IMR-90 (cell line): ENCODE results near the gene CLEC4A. TPM values are rescaled to one million over a fixed set of nuclear protein-coding genes. Genes with fewer than 3 reads are reported as not detected.

Experiments used
- ATAC-seq: fragments of 200-7000 bp; cut with Tn5 transposase; 2 replicates; pipeline ENCODE4 v1.9.1; 2020; ENCODE audit warnings: low read depth, mild to moderate bottlenecking, moderate library complexity
- BruUV-seq: library from RNA; stranded (reverse); fragments of 400-500 nt; replicated peaks from 2 replicates; lab custom pipeline; 2021; lab: Mats Ljungman, UMichigan
- CTCF ChIA-PET: fragments of 300-600 bp; formaldehyde crosslinking; extraction: SDS; loops from one replicate; lab custom pipeline; 2021; ENCODE audit warnings: antibody characterized with exemption; lab: Yijun Ruan, JAX
- POLR2A ChIA-PET: fragments of 300-600 bp; sonication (Branson Sonifier 250); formaldehyde crosslinking; loops from one replicate; lab custom pipeline; 2022; ENCODE audit warnings: antibody characterized with exemption; ENCODE audit not compliant: unreplicated experiment; lab: Charles Lee
- DNase-seq: peaks from one replicate; pipeline ENCODE4 v3.0.0; 2013
- H2AFZ ChIP-seq: replicated peaks from 2 replicates; pipeline ENCODE3; 2013; ENCODE audit warnings: low read length, mild to moderate bottlenecking; ENCODE audit not compliant: poor library complexity
- H2AK5ac ChIP-seq: 2 replicates; pipeline ENCODE4 v1.6.1; 2013; ENCODE audit warnings: low read depth, low read length, inconsistent platforms
- H2AK9ac ChIP-seq: replicated peaks from 2 replicates; pipeline ENCODE3; 2013; ENCODE audit warnings: mild to moderate bottlenecking, low read depth, low read length, moderate library complexity; ENCODE audit not compliant: poor library complexity
- H2BK120ac ChIP-seq: 2 replicates; pipeline ENCODE4 v1.6.1; 2013; ENCODE audit warnings: low read depth, low read length, inconsistent platforms
- H2BK15ac ChIP-seq: 3 replicates; pipeline ENCODE4 v1.6.1; 2013; ENCODE audit warnings: low read depth, low read length, inconsistent platforms
- H2BK20ac ChIP-seq: 2 replicates; pipeline ENCODE4 v1.6.1; 2013; ENCODE audit warnings: low read depth, mild to moderate bottlenecking, inconsistent platforms, low read length, moderate library complexity
- H2BK5ac ChIP-seq: 2 replicates; pipeline ENCODE4 v1.6.1; 2013; ENCODE audit warnings: mild to moderate bottlenecking, low read depth, low read length, inconsistent platforms; ENCODE audit not compliant: poor library complexity, severe bottlenecking
- H3K14ac ChIP-seq: replicated peaks from 2 replicates; pipeline ENCODE4 v1.6.1; 2013; ENCODE audit warnings: low read depth, low read length, inconsistent platforms
- H3K18ac ChIP-seq: 2 replicates; pipeline ENCODE4 v1.6.1; 2013; ENCODE audit warnings: low read depth, low read length, control low read depth
- H3K23ac ChIP-seq: 2 replicates; pipeline ENCODE4 v1.6.1; 2013; ENCODE audit warnings: low read depth, low read length, inconsistent platforms
- H3K27ac ChIP-seq: 2 replicates; pipeline ENCODE4 v1.5.1; 2013; ENCODE audit warnings: mild to moderate bottlenecking, control low read depth, low read length; ENCODE audit not compliant: insufficient read depth
- H3K27me3 ChIP-seq: 2 replicates; pipeline ENCODE4 v1.6.1; 2013; ENCODE audit warnings: low read length; ENCODE audit not compliant: control insufficient read depth, insufficient read depth
- H3K36me3 ChIP-seq: 2 replicates; pipeline ENCODE4 v1.6.1; 2013; ENCODE audit warnings: low read length, mixed read lengths; ENCODE audit not compliant: control insufficient read depth, insufficient read depth
- H3K4ac ChIP-seq: 2 replicates; pipeline ENCODE4 v1.6.1; 2013; ENCODE audit warnings: low read depth, low read length, inconsistent platforms
- H3K4me1 ChIP-seq: 2 replicates; pipeline ENCODE4 v1.6.1; 2013; ENCODE audit warnings: low read length, mixed read lengths; ENCODE audit not compliant: control insufficient read depth, insufficient read depth
- H3K4me2 ChIP-seq: 2 replicates; pipeline ENCODE4 v1.6.1; 2013; ENCODE audit warnings: low read depth, mild to moderate bottlenecking, control low read depth, low read length, moderate library complexity
- H3K4me3 ChIP-seq: 2 replicates; pipeline ENCODE4 v1.5.1; 2013; ENCODE audit warnings: low read depth, mild to moderate bottlenecking, control low read depth, low read length, moderate library complexity; ENCODE audit not compliant: insufficient read depth
- H3K56ac ChIP-seq: 2 replicates; pipeline ENCODE4 v1.6.1; 2013; ENCODE audit warnings: low read length, inconsistent platforms; ENCODE audit not compliant: insufficient read depth; ENCODE audit errors: extremely low read depth
- H3K79me1 ChIP-seq, 2 experiments: 2 replicates each; pipeline ENCODE4 v1.6.1; 2013; ENCODE audit warnings: low read length in 2 of 2, inconsistent platforms in 1 of 2, low read depth in 1 of 2
- H3K9ac ChIP-seq: 2 replicates; pipeline ENCODE4 v1.6.1; 2013; ENCODE audit warnings: low read depth, low read length, control low read depth
- H3K9me1 ChIP-seq: 2 replicates; pipeline ENCODE4 v1.6.1; 2013; ENCODE audit warnings: low read length, inconsistent platforms; ENCODE audit not compliant: insufficient read depth
- H3K9me3 ChIP-seq: 2 replicates; pipeline ENCODE4 v1.6.1; 2013; ENCODE audit warnings: low read length; ENCODE audit not compliant: control insufficient read depth, insufficient read depth
- H4K20me1 ChIP-seq: 2 replicates; pipeline ENCODE4 v1.6.1; 2013; ENCODE audit warnings: low read length, inconsistent platforms; ENCODE audit not compliant: insufficient read depth
- H4K5ac ChIP-seq: 2 replicates; pipeline ENCODE4 v1.6.1; 2013; ENCODE audit warnings: mild to moderate bottlenecking, low read depth, low read length, control low read depth
- H4K8ac ChIP-seq, 2 experiments: 2 replicates each; pipeline ENCODE4 v1.6.1; 2013; ENCODE audit warnings: low read depth in 2 of 2, low read length in 2 of 2, control low read depth in 1 of 2, inconsistent platforms in 1 of 2
- H4K91ac ChIP-seq: 2 replicates; pipeline ENCODE4 v1.6.1; 2013; ENCODE audit warnings: low read depth, low read length, inconsistent platforms; ENCODE audit not compliant: insufficient read depth
- BHLHE40 ChIP-seq: fragments of 150-350 bp; IDR thresholded peaks from 2 replicates; pipeline ENCODE4 v1.6.1; 2016; ENCODE audit warnings: mild to moderate bottlenecking, low read depth, low read length
- CEBPB ChIP-seq: IDR thresholded peaks from 2 replicates; pipeline ENCODE4 v1.6.1; 2012; ENCODE audit warnings: low read depth, low read length, improper control_type of control experiment
- CHD1 ChIP-seq: IDR thresholded peaks from 2 replicates; pipeline ENCODE4 v1.6.1; 2012; ENCODE audit warnings: low read depth, low read length, improper control_type of control experiment
- CTCF ChIP-seq: conservative IDR thresholded peaks from 2 replicates; pipeline ENCODE4 v1.5.1; 2012; ENCODE audit warnings: mild to moderate bottlenecking, low read depth, low read length, improper control_type of control experiment
- ELK1 ChIP-seq: fragments of 150-350 bp; IDR thresholded peaks from 2 replicates; pipeline ENCODE4 v1.6.1; 2016; ENCODE audit warnings: low read depth, mild to moderate bottlenecking, low read length, moderate library complexity, borderline replicate concordance
- FOS ChIP-seq: fragments of 150-350 bp; IDR thresholded peaks from 2 replicates; pipeline ENCODE4 v1.6.1; 2016; ENCODE audit warnings: low read depth, low read length
- MAFK ChIP-seq: IDR thresholded peaks from 2 replicates; pipeline ENCODE4 v1.6.1; 2012; ENCODE audit warnings: low read depth, low read length, improper control_type of control experiment
- MAZ ChIP-seq: IDR thresholded peaks from 2 replicates; pipeline ENCODE4 v1.6.1; 2012; ENCODE audit warnings: low read depth, mild to moderate bottlenecking, low read length, improper control_type of control experiment, moderate library complexity, borderline replicate concordance
- MXI1 ChIP-seq: IDR thresholded peaks from 2 replicates; pipeline ENCODE4 v1.6.1; 2012; ENCODE audit warnings: low read depth, mild to moderate bottlenecking, low read length, moderate library complexity, borderline replicate concordance
- NFE2L2 ChIP-seq: fragments of 150-350 bp; IDR thresholded peaks from 2 replicates; pipeline ENCODE4 v1.6.1; 2016; ENCODE audit warnings: low read depth, mild to moderate bottlenecking, low read length
- POLR2A ChIP-seq: IDR thresholded peaks from 2 replicates; pipeline ENCODE4 v1.6.1; 2012; ENCODE audit warnings: mild to moderate bottlenecking, low read depth, low read length
- RAD21 ChIP-seq: IDR thresholded peaks from 2 replicates; pipeline ENCODE4 v1.6.1; 2012; ENCODE audit warnings: low read length, improper control_type of control experiment
- RCOR1 ChIP-seq: IDR thresholded peaks from 2 replicates; pipeline ENCODE4 v1.6.1; 2012; ENCODE audit warnings: mild to moderate bottlenecking, low read length, improper control_type of control experiment; ENCODE audit not compliant: insufficient replicate concordance
- SMC3 ChIP-seq: fragments of 150-350 bp; IDR thresholded peaks from 2 replicates; pipeline ENCODE4 v1.6.1; 2016; ENCODE audit warnings: low read depth, mild to moderate bottlenecking, antibody characterized with exemption, low read length, moderate library complexity
- USF2 ChIP-seq: fragments of 150-350 bp; IDR thresholded peaks from 2 replicates; pipeline ENCODE4 v1.6.1; 2017; ENCODE audit warnings: mild to moderate bottlenecking, antibody characterized with exemption, low read length, low read depth
- dilution Hi-C: fragments of 300-500 bp; cut with HindIII; formaldehyde crosslinking; loops from one replicate; pipeline ENCODE4 v1.14.3; 2018; ENCODE audit warnings: low sequenced_read_pairs; ENCODE audit not compliant: unreplicated experiment
- in situ Hi-C: fragments of 300-500 bp; cut with MboI; formaldehyde crosslinking; loops from 3 replicates; pipeline ENCODE4 v1.14.3; 2019; ENCODE audit warnings: low sequenced_read_pairs, inconsistent platforms, mixed read lengths
- intact Hi-C: fragments of 100-400 bp; cut with micrococcal nuclease; formaldehyde crosslinking; loops from 2 replicates; pipeline ENCODE4 v1.10.0; 2022
- polyA plus RNA-seq, 3 experiments: library from polyadenylated mRNA; depleted of rRNA; stranded (reverse); fragments of >200 nt; gene quantifications; 2 replicates each; pipeline ENCODE4 v1.2.3, GENCODE V29; 2012; ENCODE audit warnings: low replicate concordance in 1 of 3
- total RNA-seq: library from RNA; depleted of rRNA; stranded (reverse); fragments of >200 nt; gene quantifications from 2 replicates; pipeline ENCODE4 v1.2.3, GENCODE V29; 2012

Gene CLEC4A
- total and polyA plus RNA-seq, 2 of the 4 experiments (the other 2 are of a cell fraction): 0.29 TPM; not detected in 1

GRCh38 chr12:8080120-8080519 lies 43.3 kb upstream of the CLEC4A start:
- H3K4me3 ChIP-seq: no peak overlapping the region
- in situ Hi-C loops: no loop called here
- H4K5ac ChIP-seq: no peak overlapping the region
- no peaks in the 10 kb centered on the region; the same call in 1 of the 2 replicates for H3K9me1 ChIP-seq
- no peak overlapping the region for H3K56ac ChIP-seq
- intact Hi-C loops: no loop called here
- H3K36me3 ChIP-seq: no peaks in the 10 kb centered on the region
- H3K23ac ChIP-seq: no peak overlapping the region
- no TSS peak for BruUV-seq
- no peak overlapping the region for H4K91ac ChIP-seq
- no peak overlapping the region for H3K4me2 ChIP-seq
- DNase-seq (no peak), ATAC-seq (no peak)
- H3K4me1 ChIP-seq: peaks cover 4% of the 10 kb centered on the region
- no peaks in the 10 kb centered on the region for H3K9me3 ChIP-seq
- no peak for TF ChIP-seq CEBPB
- TF ChIP-seq POLR2A: no peak
- no peak for TF ChIP-seq CHD1
- TF ChIP-seq NFE2L2: no peak
- no peak for TF ChIP-seq RCOR1
- TF ChIP-seq SMC3: no peak
- no peak for TF ChIP-seq MXI1
- no peak for TF ChIP-seq BHLHE40
- TF ChIP-seq ELK1: no peak
- no peak for TF ChIP-seq CTCF
- no peak for TF ChIP-seq USF2
- TF ChIP-seq RAD21: no peak
- no peak for TF ChIP-seq MAFK
- no peak for TF ChIP-seq MAZ
- TF ChIP-seq FOS: no peak
- H3K18ac ChIP-seq: no peak overlapping the region
- H3K27ac ChIP-seq: no peak overlapping the region
- no peak overlapping the region for H2AK5ac ChIP-seq
- CTCF ChIA-PET: interaction anchor here (0.6 kb wide), 1 partner anchor 24 kb away, joined by 3 read pairs; no protein-coding TSS in a partner anchor
- H4K20me1 ChIP-seq: 0 out of 2 replicates have a peak, but pooled peaks cover 6% of the 10 kb centered on the region
- no peak overlapping the region for H2AFZ ChIP-seq
- H2BK15ac ChIP-seq: no peak overlapping the region
- no peaks in the 10 kb centered on the region for H3K27me3 ChIP-seq
- no peak overlapping the region for H2BK120ac ChIP-seq
- H2AK9ac ChIP-seq: no peak overlapping the region
- no peak overlapping the region for H4K8ac ChIP-seq
- H2BK5ac ChIP-seq: no peak overlapping the region
- dilution Hi-C loops: no loop called here
- H2BK20ac ChIP-seq: no peak overlapping the region
- POLR2A ChIA-PET: no interaction called here
- peaks cover 12 to 28% of the 10 kb centered on the region in 2 experiments; a peak in 3 of 4 replicates for H3K79me1 ChIP-seq
- H3K14ac ChIP-seq: no peak overlapping the region
- no peak overlapping the region for H3K4ac ChIP-seq
- H3K9ac ChIP-seq: no peak overlapping the region
